Astrocyte (in vitro differentiated cells and primary cell): Measurements from ENCODE around the gene WDR12. TPM values are rescaled to one million over a fixed set of nuclear protein-coding genes. Genes with fewer than 3 reads are reported as not detected.

Experiments
- DNase-seq: peaks from one replicate; pipeline ENCODE4 v3.0.0-alpha.2; 2010; ENCODE audit warnings: low read depth
- FAIRE-seq: peaks from 2 replicates; lab custom pipeline; 2011; peaks lifted over from hg19 to GRCh38; lab: Jason Lieb, UNC
- H2AFZ ChIP-seq: 2 replicates; pipeline ENCODE4 v1.6.0; 2012; ENCODE audit warnings: low read depth, low read length, inconsistent platforms
- H3K27ac ChIP-seq: 2 replicates; pipeline ENCODE4 v1.5.1; 2011; ENCODE audit warnings: low read depth, low read length, inconsistent platforms
- H3K27me3 ChIP-seq: 2 replicates; pipeline ENCODE4 v1.6.0; 2011; ENCODE audit warnings: low read length, inconsistent platforms; ENCODE audit not compliant: insufficient read depth
- H3K36me3 ChIP-seq: 2 replicates; pipeline ENCODE4 v1.5.1; 2011; ENCODE audit warnings: low read length, inconsistent platforms; ENCODE audit not compliant: insufficient read depth
- H3K4me1 ChIP-seq: 2 replicates; pipeline ENCODE4 v1.5.1; 2011; ENCODE audit warnings: low read length, inconsistent platforms; ENCODE audit not compliant: insufficient read depth
- H3K4me2 ChIP-seq: 2 replicates; pipeline ENCODE4 v1.6.0; 2012; ENCODE audit warnings: low read length, inconsistent platforms
- H3K4me3 ChIP-seq: 2 replicates; pipeline ENCODE4 v1.5.1; 2011; ENCODE audit warnings: low read depth, mild to moderate bottlenecking, low read length, inconsistent platforms; ENCODE audit not compliant: insufficient read depth
- H3K79me2 ChIP-seq: 2 replicates; pipeline ENCODE4 v1.6.0; 2012; ENCODE audit warnings: mild to moderate bottlenecking, low read length, inconsistent platforms; ENCODE audit not compliant: insufficient read depth
- H3K9ac ChIP-seq: 2 replicates; pipeline ENCODE4 v1.6.0; 2012; ENCODE audit warnings: mild to moderate bottlenecking, low read length, inconsistent platforms
- H3K9me3 ChIP-seq: 2 replicates; pipeline ENCODE4 v1.5.1; 2012; ENCODE audit warnings: low read depth, mild to moderate bottlenecking, low read length, inconsistent platforms; ENCODE audit not compliant: insufficient read depth
- H4K20me1 ChIP-seq: 2 replicates; pipeline ENCODE4 v1.6.0; 2012; ENCODE audit warnings: low read length, inconsistent platforms; ENCODE audit not compliant: insufficient read depth
- H3K27ac Mint-ChIP-seq: one replicate; pipeline ENCODE4 v1.8.0; 2021; ENCODE audit warnings: mild to moderate bottlenecking, mixed read lengths; ENCODE audit not compliant: unreplicated experiment
- H3K27me3 Mint-ChIP-seq: one replicate; pipeline ENCODE4 v1.8.0; 2021; ENCODE audit warnings: low read depth, mixed read lengths; ENCODE audit not compliant: unreplicated experiment
- H3K36me3 Mint-ChIP-seq: one replicate; pipeline ENCODE4 v1.8.0; 2021; ENCODE audit warnings: low read depth, mixed read lengths; ENCODE audit not compliant: unreplicated experiment
- H3K4me1 Mint-ChIP-seq: one replicate; pipeline ENCODE4 v1.8.0; 2021; ENCODE audit warnings: low read depth, mixed read lengths; ENCODE audit not compliant: unreplicated experiment
- H3K4me3 Mint-ChIP-seq: one replicate; pipeline ENCODE4 v1.8.0; 2021; ENCODE audit warnings: mild to moderate bottlenecking, moderate library complexity, mixed read lengths; ENCODE audit not compliant: unreplicated experiment
- H3K9me3 Mint-ChIP-seq: one replicate; pipeline ENCODE4 v1.8.0; 2021; ENCODE audit warnings: mild to moderate bottlenecking, mixed read lengths; ENCODE audit not compliant: unreplicated experiment
- CTCF ChIP-seq: IDR thresholded peaks from 2 replicates; pipeline ENCODE4 v1.5.1; 2011; ENCODE audit warnings: low read depth, mild to moderate bottlenecking, inconsistent platforms, low read length, moderate library complexity; ENCODE audit not compliant: insufficient read depth
- EZH2 ChIP-seq: IDR thresholded peaks from 2 replicates; pipeline ENCODE4 v1.6.1; 2012; ENCODE audit warnings: mild to moderate bottlenecking, low read length, inconsistent platforms; ENCODE audit not compliant: insufficient read depth
- total RNA-seq: library from RNA; stranded (reverse); gene quantifications from 2 replicates; pipeline ENCODE4 v1.2.1, GENCODE V29; 2021

WDR12 gene
- total RNA-seq, 1 donor from 2014 or later: 60.6 TPM

- Histone ChIP-seq H3K9me3 (no peaks in the 10 kb centered on the region), H3K4me2 (no peak overlapping the region), H3K79me2 (no peaks in the 10 kb centered on the region), H3K4me1 (no peaks in the 10 kb centered on the region), H3K27me3 (no peaks in the 10 kb centered on the region), H4K20me1 (no peaks in the 10 kb centered on the region), H3K4me3 (no peak overlapping the region), H3K36me3 (no peaks in the 10 kb centered on the region), H3K9ac (no peak overlapping the region), H2AFZ (no peak overlapping the region), H3K27ac (no peak overlapping the region)
- H3K4me3 Mint-ChIP-seq: no peak overlapping the region
- H3K27ac Mint-ChIP-seq: no peak overlapping the region
- H3K4me1 Mint-ChIP-seq: no peaks in the 10 kb centered on the region
- FAIRE-seq: no peak
- peaks cover 14% of the 10 kb centered on the region for H3K36me3 Mint-ChIP-seq
- H3K9me3 Mint-ChIP-seq: peaks cover 17% of the 10 kb centered on the region
- DNase-seq: no peak
- TF ChIP-seq CTCF (no peak), EZH2 (no peak)
- no peaks in the 10 kb centered on the region for H3K27me3 Mint-ChIP-seq
These were observed 68.8 kb downstream of the WDR12 start for GRCh38 chr2:202842690-202843089.

GRCh38 chr2:202841090-202841867, 70.2 kb downstream of the WDR12 start:
- no peak overlapping the region for H2AFZ ChIP-seq
- no peaks in the 10 kb centered on the region for H3K36me3 ChIP-seq
- no peak overlapping the region for H3K4me2 ChIP-seq
- no peak for DNase-seq
- FAIRE-seq: no peak
- no peak overlapping the region for H3K4me3 Mint-ChIP-seq
- H3K79me2 ChIP-seq: no peaks in the 10 kb centered on the region
- TF ChIP-seq CTCF: no peak
- no peak for TF ChIP-seq EZH2
- H3K27me3 Mint-ChIP-seq: no peaks in the 10 kb centered on the region
- H3K36me3 Mint-ChIP-seq: peaks cover 14% of the 10 kb centered on the region
- H3K27ac Mint-ChIP-seq: no peak overlapping the region
- no peaks in the 10 kb centered on the region for H3K27me3 ChIP-seq
- H3K27ac ChIP-seq: no peak overlapping the region
- peaks cover 17% of the 10 kb centered on the region for H3K9me3 Mint-ChIP-seq
- no peak overlapping the region for H3K9ac ChIP-seq
- no peak overlapping the region for H3K4me3 ChIP-seq
- no peaks in the 10 kb centered on the region for H3K4me1 ChIP-seq
- no peaks in the 10 kb centered on the region for H3K4me1 Mint-ChIP-seq
- H3K9me3 ChIP-seq: no peaks in the 10 kb centered on the region
- H4K20me1 ChIP-seq: no peaks in the 10 kb centered on the region
